ENCODE results near the gene PCDH1.
A peak's percentile ranks its signal among the peaks of the same experiment; 100 is the strongest.

- TF ChIP-seq SUZ12 (IDR thresholded peaks at IDR 0.05; ENCODE audit: low read length) = no peak
- 0 out of 2 replicates have a peak, but pooled peaks have one; percentile 23 for TF ChIP-seq YY1 (IDR thresholded peaks at IDR 0.05; ENCODE audit: low read depth, low read length)
- no peak for TF ChIP-seq ATF2 (IDR thresholded peaks at IDR 0.05; ENCODE audit: low read length)
- TF ChIP-seq FOSL1 (IDR thresholded peaks at IDR 0.05; ENCODE audit: insufficient read depth, low read depth, low read length) = no peak
- TF ChIP-seq E2F6 (IDR thresholded peaks at IDR 0.05) = no peak
- no peak for TF ChIP-seq POLR2AphosphoS5 (IDR thresholded peaks at IDR 0.05; ENCODE audit: low read depth, low read length)
- TF ChIP-seq CEBPB (IDR thresholded peaks at IDR 0.05; ENCODE audit: low read depth, low read length) = no peak
Observed at GRCh38 chr5:141812512-141812911, 65.7 kb downstream of the PCDH1 start.

Data from H1 (cell line).